ENCODE measurements around the gene LSAMP. TPM values are rescaled to one million over a fixed set of nuclear protein-coding genes. Genes with fewer than 3 reads are reported as not detected.

Gene LSAMP
- total RNA-seq, 4 donors from 2014 or later: 1.9 to 19.7 (median 2.8) TPM

- DNase-seq (ENCODE audit: low spot score) (no peak), ATAC-seq (ENCODE audit: low FRiP score) (no peak)
- no peak for TF ChIP-seq CTCF (IDR thresholded peaks at IDR 0.05)
Measured at GRCh38 chr3:115989684-115990421, 455.4 kb downstream of the LSAMP start.

- ATAC-seq (ENCODE audit: low FRiP score) (no peak), DNase-seq (ENCODE audit: low spot score) (no peak)
- TF ChIP-seq CTCF (IDR thresholded peaks at IDR 0.05): no peak
Measured at GRCh38 chr3:115986555-115987207, 458.6 kb downstream of the LSAMP start.

GRCh38 chr3:115982629-115983028 lies 462.7 kb downstream of the LSAMP start:
- ATAC-seq (ENCODE audit: low FRiP score) (no peak), DNase-seq (ENCODE audit: low spot score) (no peak)
- TF ChIP-seq CTCF (IDR thresholded peaks at IDR 0.05): no peak

GRCh38 chr3:115982108-115982507 lies 463.2 kb downstream of the LSAMP start:
- DNase-seq (ENCODE audit: low spot score): no peak
- no peak for TF ChIP-seq CTCF (IDR thresholded peaks at IDR 0.05)
- ATAC-seq (ENCODE audit: low FRiP score): no peak

GRCh38 chr3:115980709-115981108 lies 464.6 kb downstream of the LSAMP start:
- no peak for TF ChIP-seq CTCF (IDR thresholded peaks at IDR 0.05)
- DNase-seq (ENCODE audit: low spot score): no peak
- ATAC-seq (ENCODE audit: low FRiP score): no peak

GRCh38 chr3:115977866-115978265 lies 467.4 kb downstream of the LSAMP start:
- TF ChIP-seq CTCF (IDR thresholded peaks at IDR 0.05): no peak
- no peak for ATAC-seq (ENCODE audit: low FRiP score)
- no peak for DNase-seq (ENCODE audit: low spot score)

GRCh38 chr3:115975796-115976195 lies 469.5 kb downstream of the LSAMP start:
- no peak for TF ChIP-seq CTCF (IDR thresholded peaks at IDR 0.05)
- DNase-seq (ENCODE audit: low spot score): no peak
- ATAC-seq (ENCODE audit: low FRiP score): no peak
